Muscle layer of colon (tissue), 2 donors: ENCODE results near the gene PDK4.
A peak's percentile ranks its signal among the peaks of the same experiment; 100 is the strongest.
"Not testable (repeated sequence)": the region's sequence is repeated elsewhere in the genome, so short reads cannot be mapped to it uniquely, and the experiment has no call there.

Source experiments
- H3K27ac ChIP-seq: one replicate; pipeline ENCODE4 v1.7.0; 2013; ENCODE audit warnings: low read depth, mild to moderate bottlenecking, low read length, moderate library complexity
- H3K27me3 ChIP-seq, 2 donors: one replicate each; pipeline ENCODE4 v1.7.0; 2013; ENCODE audit warnings: low read length in 2 of 2, mild to moderate bottlenecking in 2 of 2; ENCODE audit not compliant: insufficient read depth in 2 of 2, control insufficient read depth in 1 of 2
- H3K36me3 ChIP-seq: one replicate; pipeline ENCODE4 v1.7.0; 2013; ENCODE audit warnings: mild to moderate bottlenecking, low read length; ENCODE audit not compliant: insufficient read depth
- H3K4me1 ChIP-seq: one replicate; pipeline ENCODE4 v1.7.0; 2013; ENCODE audit warnings: mild to moderate bottlenecking, low read length; ENCODE audit not compliant: insufficient read depth
- H3K4me3 ChIP-seq, 2 donors: one replicate each; pipeline ENCODE4 v1.7.0; 2013; ENCODE audit warnings: low read length in 2 of 2, low read depth in 1 of 2, mild to moderate bottlenecking in 1 of 2, moderate library complexity in 1 of 2
- H3K9ac ChIP-seq: one replicate; pipeline ENCODE4 v1.7.0; 2013; ENCODE audit warnings: low read length
- H3K9me3 ChIP-seq: one replicate; pipeline ENCODE4 v1.7.0; 2013; ENCODE audit warnings: mild to moderate bottlenecking, low read length
- donor health status: abdominal sarcoma.
- donor health status: Adenocarcinoma of cecum.

PDK4 gene

GRCh38 chr7:95621404-95621803 lies 25.1 kb upstream of the PDK4 start:
- Histone ChIP-seq H3K27me3 (no peaks in the 10 kb centered on the region), H3K4me3 (no peak overlapping the region), H3K9ac (no peak overlapping the region), H3K4me1 (no peaks in the 10 kb centered on the region), H3K9me3 (no peaks in the 10 kb centered on the region), H3K27ac (no peak overlapping the region), H3K36me3 (no peaks in the 10 kb centered on the region)

GRCh38 chr7:95620631-95621030 lies 24.3 kb upstream of the PDK4 start:
- Histone ChIP-seq H3K4me3 (no peak overlapping the region), H3K9me3 (no peaks in the 10 kb centered on the region), H3K36me3 (no peaks in the 10 kb centered on the region), H3K9ac (no peak overlapping the region), H3K4me1 (no peaks in the 10 kb centered on the region), H3K27ac (no peak overlapping the region), H3K27me3 (no peaks in the 10 kb centered on the region)

GRCh38 chr7:95619921-95620320 lies 23.6 kb upstream of the PDK4 start:
- Histone ChIP-seq H3K27me3 (no peaks in the 10 kb centered on the region), H3K4me3 (no peak overlapping the region), H3K27ac (no peak overlapping the region), H3K9me3 (no peaks in the 10 kb centered on the region), H3K36me3 (no peaks in the 10 kb centered on the region), H3K9ac (no peak overlapping the region), H3K4me1 (no peaks in the 10 kb centered on the region)

- Histone ChIP-seq H3K27me3 (no peaks in the 10 kb centered on the region), H3K36me3 (no peaks in the 10 kb centered on the region), H3K9me3 (no peaks in the 10 kb centered on the region), H3K4me1 (no peaks in the 10 kb centered on the region), H3K4me3 (no peak overlapping the region), H3K27ac (no peak overlapping the region), H3K9ac (no peak overlapping the region)
Observed at GRCh38 chr7:95619517-95619916, 23.2 kb upstream of the PDK4 start.

GRCh38 chr7:95614442-95614940 lies 18.2 kb upstream of the PDK4 start:
- H3K4me1 ChIP-seq, result peaks cover 23% of the 10 kb centered on the region
- no peak overlapping the region for H3K27ac ChIP-seq
- H3K4me3 ChIP-seq, result no peak overlapping the region
- H3K27me3 ChIP-seq, result no peaks in the 10 kb centered on the region
- H3K36me3 ChIP-seq, result no peaks in the 10 kb centered on the region
- no peaks in the 10 kb centered on the region for H3K9me3 ChIP-seq
- no peak overlapping the region for H3K9ac ChIP-seq

GRCh38 chr7:95611224-95611623 lies 14.9 kb upstream of the PDK4 start:
- no peak overlapping the region for H3K27ac ChIP-seq
- H3K27me3 ChIP-seq, result no peaks in the 10 kb centered on the region
- H3K4me3 ChIP-seq, result no peak overlapping the region
- no peaks in the 10 kb centered on the region for H3K36me3 ChIP-seq
- H3K9me3 ChIP-seq, result no peaks in the 10 kb centered on the region
- no peak overlapping the region for H3K9ac ChIP-seq
- H3K4me1 ChIP-seq, result peaks cover 48% of the 10 kb centered on the region

GRCh38 chr7:95609277-95609971 lies 13.1 kb upstream of the PDK4 start:
- H3K4me1 ChIP-seq, result peaks cover 48% of the 10 kb centered on the region
- peak overlapping the region; percentile 35 for H3K9ac ChIP-seq
- peak overlapping the region in 1 of 2 donors; percentile 6 for H3K4me3 ChIP-seq
- H3K36me3 ChIP-seq, result no peaks in the 10 kb centered on the region
- peak overlapping the region; percentile 83 for H3K27ac ChIP-seq
- no peaks in the 10 kb centered on the region for H3K9me3 ChIP-seq
- no peaks in the 10 kb centered on the region for H3K27me3 ChIP-seq

- H3K4me3 ChIP-seq, result peak overlapping the region; percentile 12 to 15
- H3K9ac ChIP-seq, result peak overlapping the region; percentile 35
- no peaks in the 10 kb centered on the region for H3K9me3 ChIP-seq
- H3K27me3 ChIP-seq, result no peaks in the 10 kb centered on the region
- peak overlapping the region; percentile 83 for H3K27ac ChIP-seq
- H3K36me3 ChIP-seq, result no peaks in the 10 kb centered on the region
- H3K4me1 ChIP-seq, result peaks cover 48% of the 10 kb centered on the region
Observed at GRCh38 chr7:95608359-95609173, 12.2 kb upstream of the PDK4 start.

- Histone ChIP-seq H3K36me3 (no peaks in the 10 kb centered on the region), H3K27ac (peak overlapping the region; percentile 83), H3K9me3 (no peaks in the 10 kb centered on the region), H3K27me3 (no peaks in the 10 kb centered on the region), H3K4me3 (no peak overlapping the region), H3K9ac (no peak overlapping the region), H3K4me1 (peaks cover 48% of the 10 kb centered on the region)
Observed at GRCh38 chr7:95607561-95607960, 11.2 kb upstream of the PDK4 start.

- H3K9me3 ChIP-seq, result no peaks in the 10 kb centered on the region
- H3K27me3 ChIP-seq, result no peaks in the 10 kb centered on the region
- H3K27ac ChIP-seq, result no peak overlapping the region
- peaks cover 33% of the 10 kb centered on the region for H3K4me1 ChIP-seq
- H3K9ac ChIP-seq, result no peak overlapping the region
- H3K36me3 ChIP-seq, result no peaks in the 10 kb centered on the region
- no peak overlapping the region for H3K4me3 ChIP-seq
Observed at GRCh38 chr7:95605275-95605674, 9.0 kb upstream of the PDK4 start.

- H3K36me3 ChIP-seq, H3K9me3 ChIP-seq, H3K9ac ChIP-seq, H3K27me3 ChIP-seq, H3K27ac ChIP-seq, H3K4me3 ChIP-seq: not testable (repeated sequence)
- H3K4me1 ChIP-seq, result peaks cover 28% of the 10 kb centered on the region
Observed at GRCh38 chr7:95604811-95605210, 8.5 kb upstream of the PDK4 start.
